ENCODE data around the gene LIN7A. TPM values are rescaled to one million over a fixed set of nuclear protein-coding genes. Genes with fewer than 3 reads are reported as not detected.
A peak's percentile ranks its signal among the peaks of the same experiment; 100 is the strongest.

The LIN7A gene
- total and polyA plus RNA-seq, 2 of the 4 experiments (the other 2 are of a cell fraction), result 10.8 to 24.7 TPM

DNA sequence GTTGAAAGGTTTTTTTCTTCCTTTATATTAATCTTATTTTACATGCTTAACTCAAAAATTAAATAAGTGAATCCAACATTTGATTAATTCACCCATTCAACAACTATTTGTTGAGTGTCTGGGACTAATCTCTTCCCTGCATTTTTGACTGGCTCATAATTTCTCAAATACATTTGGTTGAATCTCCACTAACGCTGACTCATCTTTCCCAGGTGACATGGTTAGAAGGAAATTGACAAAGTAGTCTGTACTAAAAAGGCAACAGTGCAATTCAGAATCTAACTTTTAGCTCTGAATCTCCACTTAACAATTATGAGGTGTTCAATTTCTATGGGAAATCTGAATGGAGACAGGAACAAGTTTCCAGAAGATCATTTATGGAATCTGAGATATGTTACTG lies 88.9 kb downstream of the LIN7A start:
- no peak overlapping the region for H2BK15ac ChIP-seq (ENCODE audit: low read depth, low read length)
- intact Hi-C loops (cut with micrococcal nuclease) (no loop called here), in situ Hi-C loops (cut with MboI; ENCODE audit: low sequenced_read_pairs) (no loop called here), dilution Hi-C loops (cut with HindIII; ENCODE audit: low sequenced_read_pairs, unreplicated experiment) (no loop called here)
- H2BK5ac ChIP-seq (ENCODE audit: low read depth, low read length, poor library complexity, severe bottlenecking), result no peak overlapping the region
- H3K9me3 ChIP-seq (ENCODE audit: control insufficient read depth, insufficient read depth, low read length), result no peaks in the 10 kb centered on the region
- H2AK9ac ChIP-seq (replicated peaks; ENCODE audit: low read depth, low read length, poor library complexity), result no peak overlapping the region
- H3K56ac ChIP-seq (ENCODE audit: extremely low read depth, insufficient read depth, low read length), result no peak overlapping the region
- H3K27ac ChIP-seq (ENCODE audit: insufficient read depth, low read length), result no peak overlapping the region
- TF ChIP-seq CHD1 (IDR thresholded peaks at IDR 0.05; ENCODE audit: low read depth, low read length), result no peak
- TF ChIP-seq MAFK (IDR thresholded peaks at IDR 0.05; ENCODE audit: low read depth, low read length), result peak; percentile 21; the same call in 1 of the 2 replicates
- H3K9me1 ChIP-seq (ENCODE audit: insufficient read depth, low read length), result no peaks in the 10 kb centered on the region; the same call in 1 of the 2 replicates
- WGBS, 2 experiments (ENCODE audit: extremely low coverage in 2 of 2, insufficient read length in 1 of 2), result no CpG with 5 or more reads among the region's 1 CpG
- no peak overlapping the region for H3K4ac ChIP-seq (ENCODE audit: low read depth, low read length)
- no peak overlapping the region for H4K8ac ChIP-seq (ENCODE audit: low read depth in 2 of 2, low read length in 2 of 2)
- H3K23ac ChIP-seq (ENCODE audit: low read depth, low read length), result no peak overlapping the region
- no peak overlapping the region for H3K14ac ChIP-seq (replicated peaks; ENCODE audit: low read depth, low read length)
- no peak overlapping the region for H3K4me3 ChIP-seq (ENCODE audit: insufficient read depth, low read depth, low read length)
- ATAC-seq (ENCODE audit: low read depth) (no peak), DNase-seq (no peak)
- ChIA-PET CTCF (no interaction called here), POLR2A (ENCODE audit: unreplicated experiment) (no interaction called here)
- H2BK120ac ChIP-seq (ENCODE audit: low read depth, low read length), result no peak overlapping the region
- H2AFZ ChIP-seq (replicated peaks; ENCODE audit: low read length, poor library complexity), result no peak overlapping the region
- no peak overlapping the region for H4K91ac ChIP-seq (ENCODE audit: insufficient read depth, low read depth, low read length)
- no peaks in the 10 kb centered on the region for H4K20me1 ChIP-seq (ENCODE audit: insufficient read depth, low read length)
- H3K9ac ChIP-seq (ENCODE audit: low read depth, low read length), result no peak overlapping the region
- H3K4me1 ChIP-seq (ENCODE audit: control insufficient read depth, insufficient read depth, low read length), result no peaks in the 10 kb centered on the region
- H2BK20ac ChIP-seq (ENCODE audit: low read depth, low read length), result no peak overlapping the region
- no peaks in the 10 kb centered on the region for H3K27me3 ChIP-seq (ENCODE audit: control insufficient read depth, insufficient read depth, low read length)
- H3K36me3 ChIP-seq (ENCODE audit: control insufficient read depth, insufficient read depth, low read length), result no peaks in the 10 kb centered on the region
- no peak overlapping the region for H2AK5ac ChIP-seq (ENCODE audit: low read depth, low read length)
- no peak overlapping the region for H4K5ac ChIP-seq (ENCODE audit: low read depth, low read length)
- H3K4me2 ChIP-seq (ENCODE audit: low read depth, low read length), result no peak overlapping the region
- no TSS peak for BruUV-seq (replicated peaks)
- H3K79me1 ChIP-seq (ENCODE audit: low read depth in 1 of 2, low read length in 2 of 2), result peaks cover 0 to 3% of the 10 kb centered on the region in 2 experiments; a peak in 1 of 4 replicates
- H3K18ac ChIP-seq (ENCODE audit: low read depth, low read length), result no peak overlapping the region

Measured in IMR-90 (cell line).